Fibroblast of lung (primary cell): ENCODE results near the gene ERMP1. TPM values are rescaled to one million over a fixed set of nuclear protein-coding genes. Genes with fewer than 3 reads are reported as not detected.

Experiments used
- DNase-seq, 2 donors: peaks; one replicate each; pipeline versions ENCODE4 v3.0.0 to v3.0.0-alpha.2; 2010; ENCODE audit warnings: low read depth in 2 of 2
- H2AFZ ChIP-seq: 2 replicates; pipeline ENCODE4 v1.5.1; 2012; ENCODE audit warnings: low read length, control low read depth, inconsistent platforms
- H3K27ac ChIP-seq: 2 replicates; pipeline ENCODE4 v1.5.1; 2011; ENCODE audit warnings: low read length, control low read depth; ENCODE audit not compliant: insufficient read depth
- H3K27me3 ChIP-seq: 2 replicates; pipeline ENCODE4 v1.5.1; 2011; ENCODE audit warnings: mild to moderate bottlenecking, low read length; ENCODE audit not compliant: control insufficient read depth, insufficient read depth
- H3K36me3 ChIP-seq: 2 replicates; pipeline ENCODE4 v1.5.1; 2011; ENCODE audit warnings: low read length; ENCODE audit not compliant: control insufficient read depth, insufficient read depth
- H3K4me1 ChIP-seq: 2 replicates; pipeline ENCODE4 v1.5.1; 2011; ENCODE audit warnings: low read length; ENCODE audit not compliant: control insufficient read depth, insufficient read depth; ENCODE audit errors: extremely low read depth
- H3K4me2 ChIP-seq: 2 replicates; pipeline ENCODE4 v1.5.1; 2011; ENCODE audit warnings: low read length, control low read depth; ENCODE audit not compliant: insufficient read depth; ENCODE audit errors: extremely low read depth
- H3K4me3 ChIP-seq, 4 experiments: fragments of 200-600 bp in 1 of 4; sonication (generic) in 1 of 4; replicated peaks in 1 of 4; 2 replicates each; pipeline ENCODE4 v1.5.1; 2011 to 2016; ENCODE audit warnings: low read length in 4 of 4, low read depth in 3 of 4, mild to moderate bottlenecking in 3 of 4, control low read depth in 2 of 4, inconsistent platforms in 1 of 4, mixed read lengths in 1 of 4; ENCODE audit not compliant: insufficient read depth in 1 of 4; ENCODE audit errors: control extremely low read depth in 1 of 4
- H3K79me2 ChIP-seq: 2 replicates; pipeline ENCODE4 v1.5.1; 2012; ENCODE audit warnings: mild to moderate bottlenecking, low read length, inconsistent platforms; ENCODE audit not compliant: control insufficient read depth, insufficient read depth
- H3K9ac ChIP-seq: 2 replicates; pipeline ENCODE4 v1.5.1; 2011; ENCODE audit warnings: mild to moderate bottlenecking, low read length, control low read depth; ENCODE audit not compliant: insufficient read depth
- H3K9me3 ChIP-seq: 2 replicates; pipeline ENCODE4 v1.5.1; 2012; ENCODE audit warnings: low read depth, low read length; ENCODE audit not compliant: control insufficient read depth, insufficient read depth
- H4K20me1 ChIP-seq: 2 replicates; pipeline ENCODE4 v1.5.1; 2011; ENCODE audit warnings: low read length; ENCODE audit not compliant: control insufficient read depth, insufficient read depth; ENCODE audit errors: extremely low read depth
- EZH2 ChIP-seq: IDR thresholded peaks from 2 replicates; pipeline ENCODE4 v1.5.1; 2012; ENCODE audit warnings: low read length, control low read depth, mild to moderate bottlenecking; ENCODE audit errors: missing control alignments
- polyA plus RNA-seq, 2 donors: library from polyadenylated mRNA; depleted of rRNA in 1 of 2; stranded (reverse) in 1 of 2; unstranded in 1 of 2; fragments of >200 nt; gene quantifications; 2 replicates each; pipeline ENCODE4 v1.2.1, GENCODE V29; 2011 to 2012; ENCODE audit warnings: missing spikeins in 1 of 2
- total RNA-seq: library from RNA; depleted of rRNA; stranded (reverse); fragments of >200 nt; gene quantifications from 2 replicates; pipeline ENCODE4 v1.2.1, GENCODE V29; 2014
- TF ChIP-seq, protein P1 (sequence below), 2 donors: IDR thresholded peaks in 1 of 2; conservative IDR thresholded peaks in 1 of 2; 1 replicate in 1 of 2; 2 replicates in 1 of 2; pipeline ENCODE4 v1.5.1; 2011 to 2012; ENCODE audit warnings: low read length in 2 of 2, control low read depth in 1 of 2, inconsistent platforms in 1 of 2, low read depth in 1 of 2, mild to moderate bottlenecking in 1 of 2

The ERMP1 gene
- total and polyA plus RNA-seq, 2 donors (not counting 1 experiment from before 2014, with no cell fraction given): 9.4 to 25.4 TPM

DNA sequence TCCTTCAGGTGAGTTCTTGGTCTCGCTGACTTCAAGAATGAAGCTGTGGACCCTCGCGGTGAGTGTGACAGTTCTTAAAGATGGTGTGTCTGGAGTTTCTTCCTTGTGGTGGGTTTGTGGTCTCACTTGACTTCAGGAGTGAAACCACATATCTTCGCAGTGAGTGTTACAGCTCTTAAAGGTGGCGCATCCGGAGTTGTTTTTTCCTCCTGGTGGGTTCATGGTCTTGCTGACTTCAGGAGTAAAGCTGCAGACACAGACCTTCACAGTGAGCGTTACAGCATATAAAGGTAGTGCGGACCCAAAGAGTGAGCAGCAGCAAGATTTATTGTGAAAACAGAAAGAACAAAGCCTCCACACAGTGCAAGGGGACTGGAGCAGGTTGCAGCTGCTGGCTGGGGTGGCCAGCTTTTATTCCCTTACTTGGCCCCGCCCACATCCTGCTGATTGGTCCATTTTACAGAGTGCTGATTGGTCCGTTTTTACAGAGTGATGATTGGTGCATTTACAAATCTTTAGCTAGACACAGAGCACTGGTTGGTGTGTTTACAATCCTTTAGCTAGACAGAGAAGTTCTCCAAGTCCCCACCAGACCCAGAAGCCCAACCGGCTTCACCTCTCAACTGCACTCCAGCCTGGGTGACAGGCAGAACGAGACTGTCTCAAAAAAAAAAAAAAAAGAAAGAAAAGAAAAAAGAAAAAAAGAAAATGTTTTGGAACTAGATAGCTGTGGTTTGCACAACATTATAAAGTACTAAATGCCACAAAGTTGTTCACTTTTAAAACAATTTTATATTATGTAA, 9.1 kb upstream of the ERMP1 start:
- H3K79me2 ChIP-seq: no peaks in the 10 kb centered on the region
- no peak overlapping the region for H3K4me2 ChIP-seq
- H4K20me1 ChIP-seq: no peaks in the 10 kb centered on the region
- H3K4me1 ChIP-seq: peaks cover 6% of the 10 kb centered on the region
- no peak overlapping the region for H3K9ac ChIP-seq
- no peaks in the 10 kb centered on the region for H3K27me3 ChIP-seq
- TF ChIP-seq EZH2: no peak
- TF ChIP-seq, protein P1, sequence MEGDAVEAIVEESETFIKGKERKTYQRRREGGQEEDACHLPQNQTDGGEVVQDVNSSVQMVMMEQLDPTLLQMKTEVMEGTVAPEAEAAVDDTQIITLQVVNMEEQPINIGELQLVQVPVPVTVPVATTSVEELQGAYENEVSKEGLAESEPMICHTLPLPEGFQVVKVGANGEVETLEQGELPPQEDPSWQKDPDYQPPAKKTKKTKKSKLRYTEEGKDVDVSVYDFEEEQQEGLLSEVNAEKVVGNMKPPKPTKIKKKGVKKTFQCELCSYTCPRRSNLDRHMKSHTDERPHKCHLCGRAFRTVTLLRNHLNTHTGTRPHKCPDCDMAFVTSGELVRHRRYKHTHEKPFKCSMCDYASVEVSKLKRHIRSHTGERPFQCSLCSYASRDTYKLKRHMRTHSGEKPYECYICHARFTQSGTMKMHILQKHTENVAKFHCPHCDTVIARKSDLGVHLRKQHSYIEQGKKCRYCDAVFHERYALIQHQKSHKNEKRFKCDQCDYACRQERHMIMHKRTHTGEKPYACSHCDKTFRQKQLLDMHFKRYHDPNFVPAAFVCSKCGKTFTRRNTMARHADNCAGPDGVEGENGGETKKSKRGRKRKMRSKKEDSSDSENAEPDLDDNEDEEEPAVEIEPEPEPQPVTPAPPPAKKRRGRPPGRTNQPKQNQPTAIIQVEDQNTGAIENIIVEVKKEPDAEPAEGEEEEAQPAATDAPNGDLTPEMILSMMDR (conservative IDR thresholded peaks at IDR 0.05 in 1 of 2, IDR thresholded peaks at IDR 0.05 in 1 of 2; ENCODE audit: low read depth in 1 of 2, low read length in 2 of 2): no peak
- no peaks in the 10 kb centered on the region for H3K36me3 ChIP-seq
- peak in 1 of 2 donors; percentile 19 for DNase-seq
- no peak overlapping the region for H3K27ac ChIP-seq
- H3K9me3 ChIP-seq: no peaks in the 10 kb centered on the region
- H3K4me3 ChIP-seq: no peak overlapping the region
- H2AFZ ChIP-seq: no peak overlapping the region

DNA sequence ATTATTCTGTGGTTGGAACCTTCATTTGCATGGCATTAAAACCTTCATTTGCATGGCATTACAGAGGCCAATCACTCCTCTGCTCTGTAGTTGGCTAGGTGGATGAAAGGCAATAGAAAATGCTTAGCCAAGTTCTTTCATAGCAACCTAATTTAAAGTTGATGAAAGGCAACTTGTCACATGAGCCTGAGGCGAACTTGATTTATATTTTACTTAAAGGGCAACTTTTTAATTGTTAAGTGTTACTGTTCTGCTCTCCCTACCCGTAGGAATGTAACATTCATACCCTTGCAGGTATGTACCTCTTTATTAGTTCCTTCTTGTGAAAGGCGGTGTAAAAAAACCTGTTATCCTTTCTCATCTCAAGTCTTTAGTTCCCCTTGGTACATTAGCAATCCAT, 7.9 kb upstream of the ERMP1 start:
- Histone ChIP-seq H3K36me3 (no peaks in the 10 kb centered on the region), H3K27me3 (no peaks in the 10 kb centered on the region), H3K9me3 (no peaks in the 10 kb centered on the region), H3K27ac (no peak overlapping the region), H4K20me1 (no peaks in the 10 kb centered on the region), H3K4me2 (no peak overlapping the region), H3K79me2 (no peaks in the 10 kb centered on the region), H3K9ac (no peak overlapping the region), H3K4me1 (peaks cover 6% of the 10 kb centered on the region), H2AFZ (no peak overlapping the region), H3K4me3 (no peak overlapping the region)
- TF ChIP-seq EZH2: no peak
- TF ChIP-seq, protein P1 (conservative IDR thresholded peaks at IDR 0.05 in 1 of 2, IDR thresholded peaks at IDR 0.05 in 1 of 2; ENCODE audit: low read depth in 1 of 2, low read length in 2 of 2): no peak
- DNase-seq: no peak

DNA sequence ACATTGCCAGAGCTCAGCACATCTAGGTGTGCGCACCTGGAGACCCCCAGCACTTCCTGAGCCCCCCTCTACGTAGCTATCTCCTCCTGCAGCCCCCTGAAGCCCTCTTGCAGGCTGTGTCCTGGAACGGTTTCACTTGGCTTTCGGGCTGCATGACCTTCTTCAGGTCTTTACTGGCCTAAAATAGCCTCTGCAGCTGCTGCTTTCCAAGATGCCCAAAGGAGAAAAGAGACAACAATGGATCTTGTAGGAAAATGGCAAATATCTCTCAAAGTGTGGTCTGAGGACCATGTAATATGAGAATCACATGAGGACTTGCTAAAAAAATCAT, 6.6 kb upstream of the ERMP1 start:
- H3K27me3 ChIP-seq: no peaks in the 10 kb centered on the region
- peaks cover 6% of the 10 kb centered on the region for H3K4me1 ChIP-seq
- no peaks in the 10 kb centered on the region for H3K79me2 ChIP-seq
- DNase-seq: no peak
- no peak overlapping the region for H3K27ac ChIP-seq
- no peak overlapping the region for H3K9ac ChIP-seq
- no peaks in the 10 kb centered on the region for H4K20me1 ChIP-seq
- H3K36me3 ChIP-seq: no peaks in the 10 kb centered on the region
- H3K9me3 ChIP-seq: no peaks in the 10 kb centered on the region
- no peak overlapping the region for H3K4me2 ChIP-seq
- no peak overlapping the region for H3K4me3 ChIP-seq
- H2AFZ ChIP-seq: no peak overlapping the region
- TF ChIP-seq, protein P1 (conservative IDR thresholded peaks at IDR 0.05 in 1 of 2, IDR thresholded peaks at IDR 0.05 in 1 of 2; ENCODE audit: low read depth in 1 of 2, low read length in 2 of 2): no peak
- no peak for TF ChIP-seq EZH2
